Activated naive CD8-positive, alpha-beta T cell (primary cell): Measurements from ENCODE around the gene ARHGAP1.
A peak's percentile ranks its signal among the peaks of the same experiment; 100 is the strongest.
"Not testable (repeated sequence)": the region's sequence is repeated elsewhere in the genome, so short reads cannot be mapped to it uniquely, and the experiment has no call there.

Source experiments
- H3K27ac Mint-ChIP-seq: one replicate; pipeline ENCODE4 v1.8.0; 2021; ENCODE audit warnings: mixed read lengths
- H3K27me3 Mint-ChIP-seq: one replicate; pipeline ENCODE4 v1.8.0; 2021; ENCODE audit warnings: mixed read lengths
- H3K36me3 Mint-ChIP-seq: one replicate; pipeline ENCODE4 v1.8.0; 2021; ENCODE audit warnings: mixed read lengths
- H3K4me1 Mint-ChIP-seq: one replicate; pipeline ENCODE4 v1.8.0; 2021; ENCODE audit warnings: low read depth, mixed read lengths
- H3K4me3 Mint-ChIP-seq: one replicate; pipeline ENCODE4 v1.8.0; 2021; ENCODE audit warnings: mild to moderate bottlenecking, mixed read lengths
- H3K9me3 Mint-ChIP-seq: one replicate; pipeline ENCODE4 v1.8.0; 2021; ENCODE audit warnings: low read depth, mixed read lengths

Gene ARHGAP1

DNA sequence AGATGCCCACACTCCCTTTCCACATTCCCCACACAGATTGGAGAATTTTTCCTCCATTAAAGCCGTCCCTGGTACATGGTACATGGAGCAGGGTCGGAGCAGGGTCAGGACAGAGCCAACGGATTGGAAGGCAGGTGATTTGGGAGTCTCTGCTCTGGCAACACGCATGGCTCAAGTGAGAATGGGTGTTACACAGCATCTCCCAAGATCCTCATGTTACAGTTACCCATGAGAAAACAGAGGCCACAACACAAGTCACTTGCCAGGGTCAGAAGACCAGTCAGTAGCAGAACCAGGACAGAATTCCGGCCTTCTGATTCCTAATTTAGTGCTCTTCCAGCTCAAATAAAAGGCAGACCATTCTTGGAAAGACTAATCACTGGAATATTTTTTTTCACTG is 10.9 kb upstream of the ARHGAP1 start:
- H3K27ac Mint-ChIP-seq = no peak overlapping the region
- H3K9me3 Mint-ChIP-seq = no peaks in the 10 kb centered on the region
- peaks cover 4% of the 10 kb centered on the region for H3K36me3 Mint-ChIP-seq
- H3K4me3 Mint-ChIP-seq = no peak overlapping the region
- no peaks in the 10 kb centered on the region for H3K27me3 Mint-ChIP-seq
- peaks cover 6% of the 10 kb centered on the region for H3K4me1 Mint-ChIP-seq

DNA sequence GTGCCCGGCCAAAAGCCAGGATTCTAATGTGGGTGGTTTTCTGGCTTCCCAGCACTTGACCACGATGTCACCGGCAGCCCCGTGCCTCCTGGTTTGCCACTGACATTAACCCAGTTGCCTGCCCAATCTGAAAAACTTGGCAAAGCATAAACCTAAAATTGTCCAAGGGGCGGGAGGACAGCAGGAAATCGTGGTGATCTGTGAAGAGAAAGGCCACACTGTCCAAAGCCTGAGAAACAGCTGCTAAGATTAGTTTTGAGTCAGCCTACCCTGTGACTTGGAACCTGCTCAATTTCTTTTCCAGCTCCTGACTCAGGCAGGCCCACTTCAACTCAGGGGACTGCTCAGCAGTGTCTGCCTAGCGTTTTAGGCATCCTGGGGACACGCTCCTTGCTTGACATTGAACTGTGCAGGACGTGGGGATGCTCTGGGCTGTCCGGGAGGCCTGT is 10.4 kb upstream of the ARHGAP1 start:
- Mint-ChIP-seq H3K27me3 (no peaks in the 10 kb centered on the region), H3K9me3 (no peaks in the 10 kb centered on the region), H3K36me3 (peaks cover 4% of the 10 kb centered on the region), H3K4me1 (peaks cover 6% of the 10 kb centered on the region), H3K27ac (no peak overlapping the region), H3K4me3 (no peak overlapping the region)

DNA sequence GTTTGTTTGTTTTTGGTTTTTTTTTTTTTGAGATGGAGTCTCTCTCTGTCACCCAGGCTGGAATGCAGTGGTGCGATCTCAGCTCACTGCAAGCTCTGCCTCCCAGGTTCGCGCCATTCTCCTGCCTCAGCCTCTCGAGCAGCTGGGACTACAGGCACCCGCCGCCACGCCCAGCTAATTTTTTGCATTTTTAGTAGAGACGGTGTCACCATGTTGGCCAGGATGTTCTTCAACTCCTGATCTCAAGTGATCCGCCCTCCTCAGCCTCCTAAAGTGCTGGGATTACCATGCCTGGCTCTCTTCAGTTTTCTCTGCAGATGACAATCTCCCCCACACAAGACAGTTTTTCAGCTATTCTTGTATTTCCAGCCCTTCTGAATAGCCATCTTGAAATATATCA is 8.9 kb upstream of the ARHGAP1 start:
- not testable (repeated sequence) for H3K4me3 Mint-ChIP-seq, H3K36me3 Mint-ChIP-seq, H3K27ac Mint-ChIP-seq, H3K9me3 Mint-ChIP-seq, H3K27me3 Mint-ChIP-seq, H3K4me1 Mint-ChIP-seq

DNA sequence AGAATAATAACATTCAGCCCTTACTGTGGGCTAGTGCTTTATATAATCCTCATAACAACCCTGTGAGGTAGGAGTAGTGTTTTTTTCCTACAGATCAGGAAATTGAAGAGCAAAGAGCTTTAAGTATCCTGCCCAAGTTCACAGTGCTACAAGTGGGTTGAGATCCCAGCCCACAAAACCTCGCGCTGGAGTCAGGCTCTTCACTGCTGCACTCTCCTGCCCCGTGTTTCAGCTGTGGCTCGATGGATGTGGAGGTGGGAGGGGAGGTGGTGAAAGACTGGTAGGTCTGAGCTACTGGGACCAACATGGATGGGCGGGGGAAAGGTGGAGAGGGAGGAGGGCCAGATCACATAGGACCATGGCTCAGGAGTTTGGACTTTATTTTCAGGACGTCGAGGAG is 6.5 kb upstream of the ARHGAP1 start:
- H3K4me3 Mint-ChIP-seq = no peak overlapping the region
- H3K9me3 Mint-ChIP-seq = no peaks in the 10 kb centered on the region
- H3K4me1 Mint-ChIP-seq = peaks cover 20% of the 10 kb centered on the region
- no peaks in the 10 kb centered on the region for H3K27me3 Mint-ChIP-seq
- H3K27ac Mint-ChIP-seq = no peak overlapping the region
- peaks cover 6% of the 10 kb centered on the region for H3K36me3 Mint-ChIP-seq

DNA sequence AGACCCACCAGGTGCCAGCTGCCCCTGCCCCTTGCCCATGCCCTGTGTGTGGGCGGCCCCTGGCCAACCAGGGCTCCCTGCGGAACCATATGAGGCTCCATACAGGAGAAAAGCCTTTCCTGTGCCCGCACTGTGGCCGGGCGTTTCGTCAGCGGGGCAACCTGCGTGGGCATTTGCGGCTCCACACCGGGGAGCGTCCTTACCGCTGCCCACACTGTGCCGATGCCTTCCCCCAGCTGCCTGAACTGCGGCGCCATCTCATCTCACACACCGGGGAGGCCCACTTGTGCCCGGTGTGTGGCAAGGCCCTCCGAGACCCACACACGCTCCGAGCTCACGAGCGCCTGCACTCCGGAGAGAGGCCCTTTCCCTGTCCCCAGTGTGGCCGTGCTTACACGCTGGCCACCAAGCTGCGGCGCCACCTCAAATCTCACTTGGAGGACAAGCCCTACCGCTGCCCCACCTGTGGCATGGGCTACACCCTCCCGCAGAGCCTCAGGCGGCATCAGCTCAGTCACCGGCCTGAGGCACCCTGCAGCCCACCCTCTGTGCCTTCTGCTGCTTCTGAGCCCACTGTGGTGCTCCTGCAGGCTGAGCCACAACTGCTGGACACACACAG is 4.8 kb upstream of the ARHGAP1 start:
- Mint-ChIP-seq H3K4me1 (peaks cover 29% of the 10 kb centered on the region), H3K36me3 (peaks cover 9% of the 10 kb centered on the region), H3K9me3 (no peaks in the 10 kb centered on the region), H3K4me3 (no peak overlapping the region), H3K27ac (no peak overlapping the region), H3K27me3 (no peaks in the 10 kb centered on the region)

DNA sequence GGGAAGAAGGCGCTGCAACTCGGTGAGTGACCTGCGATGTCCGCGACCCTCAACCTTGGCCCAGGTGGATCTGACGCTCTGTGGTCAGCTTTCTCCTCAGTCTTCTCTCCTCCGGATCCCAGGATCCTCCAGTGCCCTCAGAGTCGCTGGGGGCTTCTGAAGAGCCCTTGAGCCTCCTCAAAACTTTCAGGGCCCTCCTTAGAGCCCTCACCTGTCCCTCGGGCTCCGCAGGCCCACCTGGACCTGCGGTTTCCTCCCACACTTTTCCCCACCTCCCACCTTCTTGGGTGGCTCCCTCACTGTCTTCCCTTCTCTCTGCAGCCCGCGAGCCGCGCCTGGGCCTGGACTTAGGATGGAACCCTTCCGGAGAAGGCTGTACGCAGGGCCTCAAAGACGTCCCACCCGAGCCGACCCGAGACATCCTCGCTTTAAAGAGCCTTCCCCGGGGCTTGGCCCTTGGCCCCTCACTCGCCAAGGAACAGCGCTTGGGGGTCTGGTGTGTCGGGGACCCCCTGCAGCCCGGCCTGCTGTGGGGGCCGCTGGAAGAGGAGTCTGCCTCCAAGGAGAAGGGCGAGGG is 747 bp upstream of the ARHGAP1 start:
- peaks cover 50% of the 10 kb centered on the region for H3K4me1 Mint-ChIP-seq
- H3K27me3 Mint-ChIP-seq = no peaks in the 10 kb centered on the region
- H3K27ac Mint-ChIP-seq = peak overlapping the region; percentile 99
- H3K36me3 Mint-ChIP-seq = peaks cover 5% of the 10 kb centered on the region
- H3K4me3 Mint-ChIP-seq = peak overlapping the region; percentile 99
- H3K9me3 Mint-ChIP-seq = no peaks in the 10 kb centered on the region

DNA sequence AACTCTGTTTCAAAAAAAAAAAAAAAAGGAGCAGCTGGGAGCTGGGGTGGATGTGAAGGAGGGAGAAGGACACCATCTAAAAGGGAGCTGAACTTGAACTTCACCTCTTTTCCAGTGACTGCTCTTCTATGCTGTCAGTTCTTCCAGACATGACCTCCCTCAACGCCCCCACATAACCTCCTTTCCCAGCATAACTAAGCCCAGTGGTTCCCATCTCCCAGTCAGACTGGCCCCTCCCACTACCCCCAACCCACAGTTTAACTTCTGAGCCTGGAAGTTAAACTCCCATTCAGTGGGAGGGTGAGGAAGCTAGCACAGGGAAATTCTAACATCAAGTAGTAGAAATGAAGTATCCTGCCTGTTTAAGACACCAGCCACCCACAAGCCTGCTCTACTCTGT is 1.8 kb downstream of the ARHGAP1 start:
- H3K4me3 Mint-ChIP-seq = peak overlapping the region; percentile 99
- H3K36me3 Mint-ChIP-seq = peaks cover 5% of the 10 kb centered on the region
- H3K27me3 Mint-ChIP-seq = no peaks in the 10 kb centered on the region
- peak overlapping the region; percentile 50 for H3K27ac Mint-ChIP-seq
- no peaks in the 10 kb centered on the region for H3K9me3 Mint-ChIP-seq
- peaks cover 56% of the 10 kb centered on the region for H3K4me1 Mint-ChIP-seq

DNA sequence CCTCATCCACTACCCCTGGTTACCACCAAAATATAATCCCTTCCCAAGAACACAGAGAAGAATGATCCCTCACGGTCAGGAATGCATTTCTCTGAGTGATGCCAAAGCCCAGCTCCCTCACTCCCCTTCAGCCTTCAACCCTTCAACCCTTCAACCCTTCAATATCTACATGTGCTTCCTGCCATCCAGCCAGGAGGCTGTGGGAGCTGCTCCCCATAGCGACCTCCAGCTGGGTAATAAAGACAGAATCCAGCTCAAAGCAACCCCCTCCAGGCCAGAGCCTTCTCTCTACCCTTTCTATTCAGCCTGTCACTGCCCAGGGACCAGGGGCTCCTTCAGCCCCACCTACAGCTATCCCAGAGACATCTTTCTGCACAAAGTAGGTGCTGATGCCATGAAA is 2.7 kb downstream of the ARHGAP1 start:
- no peaks in the 10 kb centered on the region for H3K27me3 Mint-ChIP-seq
- H3K4me1 Mint-ChIP-seq = peaks cover 49% of the 10 kb centered on the region
- H3K9me3 Mint-ChIP-seq = no peaks in the 10 kb centered on the region
- peaks cover 5% of the 10 kb centered on the region for H3K36me3 Mint-ChIP-seq
- peak overlapping the region; percentile 51 for H3K4me3 Mint-ChIP-seq
- peak overlapping the region; percentile 83 for H3K27ac Mint-ChIP-seq

DNA sequence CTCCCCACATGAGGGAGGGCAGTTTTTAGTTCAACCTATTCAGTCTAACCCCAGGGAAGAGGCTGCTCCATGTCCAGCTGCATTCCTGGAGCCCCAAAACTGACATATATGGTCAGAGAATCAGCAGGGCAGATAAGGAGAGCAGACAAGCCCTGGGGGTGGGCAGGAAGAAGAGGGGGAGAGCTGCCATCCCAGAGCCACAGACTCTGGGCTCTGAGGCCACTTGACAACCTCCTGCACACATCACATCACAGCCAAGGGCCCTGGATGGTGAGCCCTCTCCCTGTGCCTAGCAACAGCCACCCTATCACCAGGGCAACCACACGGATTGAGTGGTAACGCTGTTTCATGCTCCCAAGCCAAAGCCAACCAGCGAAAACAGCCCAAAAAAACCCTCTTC is 3.1 kb downstream of the ARHGAP1 start:
- no peaks in the 10 kb centered on the region for H3K9me3 Mint-ChIP-seq
- H3K36me3 Mint-ChIP-seq = peaks cover 3% of the 10 kb centered on the region
- H3K27me3 Mint-ChIP-seq = no peaks in the 10 kb centered on the region
- peak overlapping the region; percentile 83 for H3K27ac Mint-ChIP-seq
- H3K4me3 Mint-ChIP-seq = peak overlapping the region; percentile 51
- peaks cover 45% of the 10 kb centered on the region for H3K4me1 Mint-ChIP-seq

DNA sequence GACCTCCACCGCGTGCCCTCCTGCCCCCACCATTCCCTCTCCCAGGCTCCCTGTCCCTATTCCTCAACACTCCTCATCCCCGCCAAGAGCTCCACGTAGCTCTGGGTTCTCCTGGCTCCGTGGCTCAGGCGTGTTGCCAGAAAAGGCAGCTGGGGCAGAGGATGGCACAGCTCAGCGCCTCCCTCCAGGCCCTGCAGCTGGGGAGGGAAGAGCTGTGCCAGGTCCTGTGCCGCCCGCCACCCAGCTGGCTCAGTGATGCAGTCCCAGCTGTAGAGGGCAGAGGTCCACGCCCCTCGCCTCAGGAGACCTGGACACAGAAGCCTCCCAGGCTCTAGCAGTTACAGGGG is 4.2 kb downstream of the ARHGAP1 start:
- no peak overlapping the region for H3K27ac Mint-ChIP-seq
- no peaks in the 10 kb centered on the region for H3K27me3 Mint-ChIP-seq
- H3K36me3 Mint-ChIP-seq = no peaks in the 10 kb centered on the region
- peaks cover 37% of the 10 kb centered on the region for H3K4me1 Mint-ChIP-seq
- H3K4me3 Mint-ChIP-seq = peak overlapping the region; percentile 7
- no peaks in the 10 kb centered on the region for H3K9me3 Mint-ChIP-seq

DNA sequence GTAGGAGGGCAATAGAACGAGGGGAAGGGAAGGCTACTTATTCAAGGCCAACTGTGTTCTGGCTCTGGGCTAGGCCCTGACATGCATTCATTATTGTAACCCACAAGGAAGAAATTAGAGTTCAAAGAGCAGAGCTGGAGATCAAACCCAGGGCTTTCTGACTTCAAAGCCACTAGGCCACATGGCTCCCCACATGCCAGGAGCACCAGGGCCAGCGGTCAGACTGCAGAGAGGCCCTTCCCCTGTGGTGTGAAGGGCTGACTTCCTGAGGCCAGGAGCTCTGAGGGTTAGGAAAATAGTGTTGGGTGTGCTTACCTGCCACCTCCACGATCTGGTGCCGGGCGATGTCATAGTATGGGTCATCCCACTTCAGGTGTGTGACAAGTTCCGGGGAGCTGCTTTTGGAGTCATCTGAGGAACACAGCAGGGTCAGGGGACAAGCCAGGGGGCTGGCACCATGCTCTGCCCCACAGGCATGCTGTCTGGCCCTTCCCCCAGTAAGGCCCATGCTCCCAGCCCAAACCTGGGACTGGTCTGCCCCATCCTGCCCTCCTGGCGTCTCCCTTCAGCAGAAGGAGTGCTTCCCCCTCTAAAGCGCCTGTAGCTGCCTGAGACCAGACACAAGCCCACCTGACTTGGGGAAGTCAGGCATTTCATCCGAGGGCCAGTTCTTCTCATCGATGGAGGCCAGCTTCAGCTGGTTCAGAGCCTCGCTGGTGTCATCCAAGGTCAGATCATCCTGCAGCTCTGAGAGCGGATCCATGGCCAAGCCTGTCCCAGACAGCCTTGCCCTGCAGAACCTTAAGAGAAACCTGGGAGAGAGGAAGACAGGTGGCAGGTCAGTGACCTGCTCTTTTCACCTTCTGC is 4.8 kb downstream of the ARHGAP1 start:
- no peaks in the 10 kb centered on the region for H3K36me3 Mint-ChIP-seq
- H3K9me3 Mint-ChIP-seq = no peaks in the 10 kb centered on the region
- peaks cover 36% of the 10 kb centered on the region for H3K4me1 Mint-ChIP-seq
- H3K27ac Mint-ChIP-seq = peak overlapping the region; percentile 17
- no peak overlapping the region for H3K4me3 Mint-ChIP-seq
- H3K27me3 Mint-ChIP-seq = no peaks in the 10 kb centered on the region

DNA sequence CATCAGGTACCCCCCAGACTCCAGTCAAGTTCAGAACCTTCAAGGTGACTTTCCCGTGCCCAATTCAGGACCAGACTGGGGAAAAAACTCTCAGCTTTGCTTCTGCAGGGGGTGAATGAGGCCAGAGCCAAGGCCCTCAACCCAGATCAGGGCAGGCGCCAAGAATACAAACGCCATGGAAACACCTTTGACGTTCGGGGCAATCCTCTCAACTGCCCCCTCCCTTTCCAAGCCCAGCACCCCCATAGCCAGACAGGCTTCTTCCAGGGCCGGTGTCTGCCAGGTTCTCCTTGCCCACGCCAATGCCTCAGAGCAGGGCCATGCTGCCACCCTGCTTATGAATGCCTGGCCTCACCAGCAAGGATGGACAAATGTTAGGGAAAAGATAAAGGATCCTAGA is 5.8 kb downstream of the ARHGAP1 start:
- H3K4me3 Mint-ChIP-seq = no peak overlapping the region
- no peak overlapping the region for H3K27ac Mint-ChIP-seq
- no peaks in the 10 kb centered on the region for H3K36me3 Mint-ChIP-seq
- H3K27me3 Mint-ChIP-seq = no peaks in the 10 kb centered on the region
- H3K4me1 Mint-ChIP-seq = peaks cover 31% of the 10 kb centered on the region
- no peaks in the 10 kb centered on the region for H3K9me3 Mint-ChIP-seq

DNA sequence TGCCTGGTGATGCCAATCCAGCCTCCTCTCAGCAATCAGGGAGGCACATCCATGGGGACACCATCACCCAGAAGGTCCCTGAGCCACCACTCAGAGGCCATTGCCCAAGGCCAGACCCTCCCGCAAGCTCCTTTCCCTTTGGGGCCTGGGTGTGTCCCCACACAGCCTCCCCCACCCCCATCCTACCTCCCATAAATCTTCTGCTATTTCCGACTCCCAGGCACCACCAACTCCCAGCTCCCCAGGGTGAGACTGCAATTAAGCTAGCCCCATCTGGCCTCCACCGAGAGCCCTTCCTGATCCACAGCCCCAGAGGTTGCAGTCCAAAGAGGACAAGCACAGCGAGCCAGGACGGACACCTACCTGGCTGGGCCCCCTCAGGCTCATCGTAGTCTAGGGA is 6.3 kb downstream of the ARHGAP1 start:
- Mint-ChIP-seq H3K4me3 (no peak overlapping the region), H3K27ac (peak overlapping the region; percentile 22), H3K27me3 (no peaks in the 10 kb centered on the region), H3K36me3 (no peaks in the 10 kb centered on the region), H3K9me3 (no peaks in the 10 kb centered on the region), H3K4me1 (peaks cover 28% of the 10 kb centered on the region)

DNA sequence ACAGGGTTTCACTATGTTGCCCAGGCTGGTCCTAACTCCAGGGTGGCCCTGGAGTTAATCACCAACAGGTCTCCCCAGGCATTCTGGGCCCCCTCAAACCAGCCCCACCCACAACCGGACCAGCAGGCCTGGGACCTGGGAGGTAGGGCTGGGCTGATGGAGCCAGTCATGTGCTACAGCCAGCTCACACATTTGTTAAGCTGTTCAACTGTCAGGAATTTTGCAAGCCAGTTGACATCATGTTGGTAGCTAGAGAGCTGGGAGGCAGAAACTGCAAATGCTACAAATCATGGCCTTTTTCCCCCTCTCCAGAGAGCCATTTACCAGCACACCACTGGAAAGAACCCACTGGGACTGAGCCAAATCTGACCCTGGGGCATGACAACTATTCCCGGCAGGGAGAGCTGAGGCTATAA is 6.8 kb downstream of the ARHGAP1 start:
- Mint-ChIP-seq H3K4me1 (peaks cover 23% of the 10 kb centered on the region), H3K9me3 (no peaks in the 10 kb centered on the region), H3K4me3 (no peak overlapping the region), H3K36me3 (no peaks in the 10 kb centered on the region), H3K27ac (no peak overlapping the region), H3K27me3 (no peaks in the 10 kb centered on the region)

DNA sequence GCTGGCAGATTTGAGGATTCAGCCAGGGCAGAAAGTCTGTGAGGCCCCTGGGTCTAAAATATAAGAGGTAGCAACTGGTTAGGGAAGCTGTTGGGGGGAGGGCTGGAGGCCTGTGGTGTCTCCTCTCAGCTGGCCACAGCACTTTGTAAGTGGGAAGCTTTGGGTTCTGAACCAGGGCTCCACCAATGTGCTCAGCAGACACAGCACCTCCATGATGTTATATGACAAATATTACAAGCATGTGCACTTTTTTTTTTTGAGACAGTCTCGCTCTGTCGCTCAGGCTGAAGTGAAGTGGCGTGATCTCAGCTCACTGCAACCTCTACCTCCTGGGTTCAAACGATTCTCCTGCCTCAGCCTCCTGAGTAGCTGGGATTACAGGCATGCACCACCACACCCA is 8.0 kb downstream of the ARHGAP1 start:
- Mint-ChIP-seq H3K27ac (no peak overlapping the region), H3K9me3 (no peaks in the 10 kb centered on the region), H3K27me3 (no peaks in the 10 kb centered on the region), H3K36me3 (no peaks in the 10 kb centered on the region), H3K4me3 (no peak overlapping the region), H3K4me1 (peaks cover 12% of the 10 kb centered on the region)
